H9 (cell line): Measurements from ENCODE around the gene RBFOX1. TPM values are rescaled to one million over a fixed set of nuclear protein-coding genes. Genes with fewer than 3 reads are reported as not detected.

Source experiments
- DNase-seq: peaks from one replicate; pipeline ENCODE4 v3.0.0-alpha.2; 2017
- H2AFZ ChIP-seq: one replicate; pipeline ENCODE4 v1.6.1; 2013; ENCODE audit warnings: mild to moderate bottlenecking, low read length, control low read depth, moderate library complexity
- H2AK5ac ChIP-seq: 2 replicates; pipeline ENCODE4 v1.6.1; 2013; ENCODE audit warnings: low read length, control low read depth, mixed read lengths; ENCODE audit not compliant: insufficient read length
- H2BK120ac ChIP-seq: one replicate; pipeline ENCODE4 v1.6.1; 2013; ENCODE audit warnings: low read depth, mild to moderate bottlenecking, low read length, control low read depth, inconsistent platforms; ENCODE audit not compliant: poor library complexity, severe bottlenecking
- H2BK12ac ChIP-seq: 2 replicates; pipeline ENCODE4 v1.6.1; 2013; ENCODE audit warnings: low read length, control low read depth, mixed read lengths, low read depth; ENCODE audit not compliant: insufficient read length
- H2BK15ac ChIP-seq: 2 replicates; pipeline ENCODE4 v1.6.1; 2013; ENCODE audit warnings: low read depth, low read length, control low read depth
- H2BK20ac ChIP-seq: one replicate; pipeline ENCODE4 v1.6.1; 2013; ENCODE audit warnings: low read depth, mild to moderate bottlenecking, low read length, control low read depth, inconsistent platforms; ENCODE audit not compliant: poor library complexity, severe bottlenecking
- H2BK5ac ChIP-seq: 2 replicates; pipeline ENCODE4 v1.6.1; 2013; ENCODE audit warnings: low read length, control low read depth, mixed read lengths; ENCODE audit not compliant: insufficient read length
- H3K14ac ChIP-seq: 2 replicates; pipeline ENCODE4 v1.6.1; 2013; ENCODE audit warnings: low read length, control low read depth; ENCODE audit not compliant: insufficient read depth
- H3K18ac ChIP-seq: 2 replicates; pipeline ENCODE4 v1.6.1; 2013; ENCODE audit warnings: low read depth, mild to moderate bottlenecking, mixed read lengths, low read length, control low read depth; ENCODE audit not compliant: insufficient read length
- H3K23ac ChIP-seq: 2 replicates; pipeline ENCODE4 v1.6.1; 2013; ENCODE audit warnings: low read length, control low read depth, mixed read lengths, low read depth; ENCODE audit not compliant: insufficient read length
- H3K23me2 ChIP-seq: 2 replicates; pipeline ENCODE4 v1.6.1; 2013; ENCODE audit warnings: low read depth, mild to moderate bottlenecking, mixed read lengths, low read length, control low read depth; ENCODE audit not compliant: insufficient read length, poor library complexity, severe bottlenecking
- H3K27ac ChIP-seq: 2 replicates; pipeline ENCODE4 v1.5.1; 2013; ENCODE audit warnings: low read length, control low read depth, mixed read lengths, low read depth; ENCODE audit not compliant: insufficient read length
- H3K27me3 ChIP-seq: 2 replicates; pipeline ENCODE4 v1.6.1; 2013; ENCODE audit warnings: low read length, control low read depth, inconsistent platforms; ENCODE audit not compliant: insufficient read depth
- H3K4ac ChIP-seq: 2 replicates; pipeline ENCODE4 v1.6.1; 2013; ENCODE audit warnings: low read depth, mild to moderate bottlenecking, control low read depth, inconsistent platforms, low read length, moderate library complexity
- H3K4me1 ChIP-seq: 2 replicates; pipeline ENCODE4 v1.6.1; 2013; ENCODE audit warnings: low read length, control low read depth, inconsistent platforms; ENCODE audit not compliant: insufficient read depth
- H3K4me2 ChIP-seq: 2 replicates; pipeline ENCODE4 v1.6.1; 2013; ENCODE audit warnings: low read length, control low read depth, mixed read lengths; ENCODE audit not compliant: insufficient read length, insufficient read depth
- H3K56ac ChIP-seq: 2 replicates; pipeline ENCODE4 v1.6.1; 2013; ENCODE audit warnings: low read depth, mild to moderate bottlenecking, mixed read lengths, low read length, control low read depth; ENCODE audit not compliant: insufficient read length
- H3K79me1 ChIP-seq: 2 replicates; pipeline ENCODE4 v1.6.1; 2013; ENCODE audit warnings: low read depth, mild to moderate bottlenecking, moderate library complexity, low read length, control low read depth, inconsistent platforms; ENCODE audit not compliant: insufficient read depth, poor library complexity, severe bottlenecking
- H3K79me2 ChIP-seq: 2 replicates; pipeline ENCODE4 v1.6.1; 2013; ENCODE audit warnings: low read length, control low read depth, inconsistent platforms; ENCODE audit not compliant: insufficient read depth
- H3K9ac ChIP-seq: 2 replicates; pipeline ENCODE4 v1.6.1; 2013; ENCODE audit warnings: low read length, control low read depth, mixed read lengths; ENCODE audit not compliant: insufficient read length; ENCODE audit errors: extremely low read depth
- H3K9me3 ChIP-seq: one replicate; pipeline ENCODE4 v1.6.1; 2013; ENCODE audit warnings: low read depth, low read length, inconsistent platforms; ENCODE audit not compliant: control insufficient read depth
- H3T11ph ChIP-seq: one replicate; pipeline ENCODE4 v1.6.1; 2013; ENCODE audit warnings: mild to moderate bottlenecking, low read length, control low read depth, inconsistent platforms
- H4K20me1 ChIP-seq: one replicate; pipeline ENCODE4 v1.6.1; 2013; ENCODE audit not compliant: control insufficient read depth, insufficient read length, insufficient read depth
- H4K5ac ChIP-seq: 2 replicates; pipeline ENCODE4 v1.6.1; 2013; ENCODE audit warnings: low read depth, mild to moderate bottlenecking, mixed read lengths, low read length, control low read depth; ENCODE audit not compliant: insufficient read length
- H4K8ac ChIP-seq: replicated peaks from 2 replicates; pipeline ENCODE4 v1.6.1; 2013; ENCODE audit warnings: low read length, control low read depth, mixed read lengths, low read depth; ENCODE audit not compliant: insufficient read length
- H4K91ac ChIP-seq: 2 replicates; pipeline ENCODE4 v1.6.1; 2013; ENCODE audit warnings: low read depth, mild to moderate bottlenecking, moderate library complexity, mixed read lengths, low read length, control low read depth; ENCODE audit not compliant: insufficient read length
- H3K27ac Mint-ChIP-seq, 3 experiments: 2 replicates in 2 of 3; 3 replicates in 1 of 3; pipeline ENCODE4 v1.8.0; 2020 to 2021; ENCODE audit warnings: mixed read lengths in 3 of 3, mild to moderate bottlenecking in 1 of 3, moderate library complexity in 1 of 3
- H3K27me3 Mint-ChIP-seq: 2 replicates; pipeline ENCODE4 v1.8.0; 2021; ENCODE audit warnings: low read depth, mild to moderate bottlenecking, moderate library complexity, mixed read lengths
- H3K36me3 Mint-ChIP-seq, 3 experiments: 2 replicates in 2 of 3; 3 replicates in 1 of 3; pipeline ENCODE4 v1.8.0; 2020 to 2021; ENCODE audit warnings: low read depth in 3 of 3, mixed read lengths in 3 of 3; ENCODE audit not compliant: insufficient read depth in 1 of 3
- H3K4me1 Mint-ChIP-seq, 2 experiments: 2 replicates each; pipeline ENCODE4 v1.8.0; 2020; ENCODE audit warnings: mixed read lengths in 2 of 2
- H3K4me3 Mint-ChIP-seq, 2 experiments: 2 replicates in 1 of 2; 3 replicates in 1 of 2; pipeline ENCODE4 v1.8.0; 2020 to 2021; ENCODE audit warnings: mild to moderate bottlenecking in 2 of 2, mixed read lengths in 2 of 2, moderate library complexity in 1 of 2
- H3K9me3 Mint-ChIP-seq, 2 experiments: 2 replicates in 1 of 2; 3 replicates in 1 of 2; pipeline ENCODE4 v1.8.0; 2020; ENCODE audit warnings: mild to moderate bottlenecking in 2 of 2, mixed read lengths in 2 of 2, moderate library complexity in 1 of 2
- CTCF ChIP-seq: fragments of 200-600 bp; sonication (generic); conservative IDR thresholded peaks from 3 replicates; pipeline ENCODE4 v1.8.0; 2021; ENCODE audit warnings: antibody characterized with exemption, mild to moderate bottlenecking
- WGBS: extraction: QIAGEN DNeasy Blood & Tissue Kit; methylation state at CpG from one replicate; pipeline ENCODE4 v1.1.7; 2013; ENCODE audit warnings: missing lambda C conversion rate, low lambda C conversion rate, mixed read lengths; ENCODE audit not compliant: insufficient read length; ENCODE audit errors: extremely low coverage; 5-methylcytosine and 5-hydroxymethylcytosine counted together
- total RNA-seq: library from RNA; stranded (reverse); gene quantifications from 2 replicates; pipeline ENCODE4 v1.2.1, GENCODE V29; 2021

The RBFOX1 gene
- total RNA-seq, 1 experiment from 2014 or later: 2.0 TPM

- Histone ChIP-seq H3K4me2 (no peak overlapping the region), H3K18ac (no peak overlapping the region), H3K4ac (no peak overlapping the region), H2BK12ac (no peak overlapping the region), H4K20me1 (no peaks in the 10 kb centered on the region), H3K9ac (no peak overlapping the region), H2BK120ac (no peak overlapping the region), H4K5ac (no peak overlapping the region), H3K14ac (no peak overlapping the region), H3K79me2 (no peaks in the 10 kb centered on the region), H2BK20ac (no peak overlapping the region), H4K91ac (no peak overlapping the region), H2BK15ac (no peak overlapping the region), H3K27me3 (no peaks in the 10 kb centered on the region), H2AFZ (no peak overlapping the region), H3K23me2 (no peaks in the 10 kb centered on the region), H3K79me1 (no peaks in the 10 kb centered on the region), H3K23ac (no peak overlapping the region), H2AK5ac (no peak overlapping the region), H4K8ac (no peak overlapping the region), H2BK5ac (no peak overlapping the region), H3K27ac (no peak overlapping the region), H3K56ac (no peak overlapping the region), H3K9me3 (no peaks in the 10 kb centered on the region), H3T11ph (no peak overlapping the region), H3K4me1 (0 out of 2 replicates have a peak, but pooled peaks cover 2% of the 10 kb centered on the region)
- no peak overlapping the region for H3K27ac Mint-ChIP-seq
- no peaks in the 10 kb centered on the region for H3K9me3 Mint-ChIP-seq
- H3K4me1 Mint-ChIP-seq: peaks cover 5 to 9% of the 10 kb centered on the region in 2 experiments
- H3K27me3 Mint-ChIP-seq: no peaks in the 10 kb centered on the region
- no CpG with 5 or more reads among the region's 5 CpGs for WGBS
- no peak for DNase-seq
- no peak for TF ChIP-seq CTCF
- no peak overlapping the region for H3K4me3 Mint-ChIP-seq
- H3K36me3 Mint-ChIP-seq: no peaks in the 10 kb centered on the region
Observed at GRCh38 chr16:7355758-7356157, 23.1 kb downstream of the RBFOX1 start.
